Astrocyte (in vitro differentiated cells and primary cell): ENCODE results near the gene POU3F3. TPM values are rescaled to one million over a fixed set of nuclear protein-coding genes. Genes with fewer than 3 reads are reported as not detected.
A peak's percentile ranks its signal among the peaks of the same experiment; 100 is the strongest.

Experiments used
- DNase-seq: peaks from one replicate; pipeline ENCODE4 v3.0.0-alpha.2; 2010; ENCODE audit warnings: low read depth
- FAIRE-seq: peaks from 2 replicates; lab custom pipeline; 2011; peaks lifted over from hg19 to GRCh38; lab: Jason Lieb, UNC
- H2AFZ ChIP-seq: 2 replicates; pipeline ENCODE4 v1.6.0; 2012; ENCODE audit warnings: low read depth, low read length, inconsistent platforms
- H3K27ac ChIP-seq: 2 replicates; pipeline ENCODE4 v1.5.1; 2011; ENCODE audit warnings: low read depth, low read length, inconsistent platforms
- H3K27me3 ChIP-seq: 2 replicates; pipeline ENCODE4 v1.6.0; 2011; ENCODE audit warnings: low read length, inconsistent platforms; ENCODE audit not compliant: insufficient read depth
- H3K36me3 ChIP-seq: 2 replicates; pipeline ENCODE4 v1.5.1; 2011; ENCODE audit warnings: low read length, inconsistent platforms; ENCODE audit not compliant: insufficient read depth
- H3K4me1 ChIP-seq: 2 replicates; pipeline ENCODE4 v1.5.1; 2011; ENCODE audit warnings: low read length, inconsistent platforms; ENCODE audit not compliant: insufficient read depth
- H3K4me2 ChIP-seq: 2 replicates; pipeline ENCODE4 v1.6.0; 2012; ENCODE audit warnings: low read length, inconsistent platforms
- H3K4me3 ChIP-seq: 2 replicates; pipeline ENCODE4 v1.5.1; 2011; ENCODE audit warnings: low read depth, mild to moderate bottlenecking, low read length, inconsistent platforms; ENCODE audit not compliant: insufficient read depth
- H3K79me2 ChIP-seq: 2 replicates; pipeline ENCODE4 v1.6.0; 2012; ENCODE audit warnings: mild to moderate bottlenecking, low read length, inconsistent platforms; ENCODE audit not compliant: insufficient read depth
- H3K9ac ChIP-seq: 2 replicates; pipeline ENCODE4 v1.6.0; 2012; ENCODE audit warnings: mild to moderate bottlenecking, low read length, inconsistent platforms
- H3K9me3 ChIP-seq: 2 replicates; pipeline ENCODE4 v1.5.1; 2012; ENCODE audit warnings: low read depth, mild to moderate bottlenecking, low read length, inconsistent platforms; ENCODE audit not compliant: insufficient read depth
- H4K20me1 ChIP-seq: 2 replicates; pipeline ENCODE4 v1.6.0; 2012; ENCODE audit warnings: low read length, inconsistent platforms; ENCODE audit not compliant: insufficient read depth
- H3K27ac Mint-ChIP-seq: one replicate; pipeline ENCODE4 v1.8.0; 2021; ENCODE audit warnings: mild to moderate bottlenecking, mixed read lengths; ENCODE audit not compliant: unreplicated experiment
- H3K27me3 Mint-ChIP-seq: one replicate; pipeline ENCODE4 v1.8.0; 2021; ENCODE audit warnings: low read depth, mixed read lengths; ENCODE audit not compliant: unreplicated experiment
- H3K36me3 Mint-ChIP-seq: one replicate; pipeline ENCODE4 v1.8.0; 2021; ENCODE audit warnings: low read depth, mixed read lengths; ENCODE audit not compliant: unreplicated experiment
- H3K4me1 Mint-ChIP-seq: one replicate; pipeline ENCODE4 v1.8.0; 2021; ENCODE audit warnings: low read depth, mixed read lengths; ENCODE audit not compliant: unreplicated experiment
- H3K4me3 Mint-ChIP-seq: one replicate; pipeline ENCODE4 v1.8.0; 2021; ENCODE audit warnings: mild to moderate bottlenecking, moderate library complexity, mixed read lengths; ENCODE audit not compliant: unreplicated experiment
- H3K9me3 Mint-ChIP-seq: one replicate; pipeline ENCODE4 v1.8.0; 2021; ENCODE audit warnings: mild to moderate bottlenecking, mixed read lengths; ENCODE audit not compliant: unreplicated experiment
- CTCF ChIP-seq: IDR thresholded peaks from 2 replicates; pipeline ENCODE4 v1.5.1; 2011; ENCODE audit warnings: low read depth, mild to moderate bottlenecking, inconsistent platforms, low read length, moderate library complexity; ENCODE audit not compliant: insufficient read depth
- EZH2 ChIP-seq: IDR thresholded peaks from 2 replicates; pipeline ENCODE4 v1.6.1; 2012; ENCODE audit warnings: mild to moderate bottlenecking, low read length, inconsistent platforms; ENCODE audit not compliant: insufficient read depth
- total RNA-seq: library from RNA; stranded (reverse); gene quantifications from 2 replicates; pipeline ENCODE4 v1.2.1, GENCODE V29; 2021

Gene POU3F3
- total RNA-seq, 1 donor from 2014 or later, result 0.09 TPM

GRCh38 chr2:104864280-104865095 lies 10.6 kb downstream of the POU3F3 start:
- Histone ChIP-seq H4K20me1 (no peaks in the 10 kb centered on the region), H3K9ac (peak overlapping the region; percentile 62), H3K4me2 (peak overlapping the region; percentile 90), H3K4me1 (peaks cover 17% of the 10 kb centered on the region), H3K36me3 (no peaks in the 10 kb centered on the region), H3K79me2 (peaks cover 73% of the 10 kb centered on the region), H3K9me3 (no peaks in the 10 kb centered on the region), H3K27me3 (peaks cover 30% of the 10 kb centered on the region), H3K27ac (no peak overlapping the region), H3K4me3 (peak overlapping the region; percentile 30), H2AFZ (peak overlapping the region; percentile 62)
- H3K4me1 Mint-ChIP-seq, result peaks cover 4% of the 10 kb centered on the region
- H3K4me3 Mint-ChIP-seq, result no peak overlapping the region
- DNase-seq (no peak), FAIRE-seq (no peak)
- H3K27ac Mint-ChIP-seq, result peak overlapping the region; percentile 24
- H3K27me3 Mint-ChIP-seq, result peaks cover 90% of the 10 kb centered on the region
- peaks cover 22% of the 10 kb centered on the region for H3K9me3 Mint-ChIP-seq
- peaks cover 3% of the 10 kb centered on the region for H3K36me3 Mint-ChIP-seq
- TF ChIP-seq CTCF (no peak), EZH2 (no peak)

- Histone ChIP-seq H3K4me2 (no peak overlapping the region), H3K27ac (no peak overlapping the region), H3K79me2 (peaks cover 67% of the 10 kb centered on the region), H3K4me3 (no peak overlapping the region), H3K9me3 (no peaks in the 10 kb centered on the region), H4K20me1 (no peaks in the 10 kb centered on the region), H3K9ac (no peak overlapping the region), H3K36me3 (no peaks in the 10 kb centered on the region), H3K4me1 (peaks cover 17% of the 10 kb centered on the region), H3K27me3 (peaks cover 30% of the 10 kb centered on the region), H2AFZ (no peak overlapping the region)
- Mint-ChIP-seq H3K9me3 (peaks cover 21% of the 10 kb centered on the region), H3K27ac (no peak overlapping the region), H3K27me3 (peaks cover 88% of the 10 kb centered on the region), H3K36me3 (peaks cover 3% of the 10 kb centered on the region), H3K4me1 (peaks cover 4% of the 10 kb centered on the region), H3K4me3 (no peak overlapping the region)
- TF ChIP-seq EZH2 (no peak), CTCF (no peak)
- DNase-seq (no peak), FAIRE-seq (no peak)
These were observed 11.2 kb downstream of the POU3F3 start for GRCh38 chr2:104865096-104865470.
